Choroid plexus epithelial cell (primary cell): ENCODE measurements around the gene ZNF688.

ENCODE experiments used
- DNase-seq: peaks from one replicate; pipeline ENCODE4 v3.0.0-alpha.2; 2010; ENCODE audit warnings: low read depth
- H3K4me3 ChIP-seq: 2 replicates; pipeline ENCODE4 v1.5.1; 2011; ENCODE audit warnings: low read depth, mild to moderate bottlenecking, control low read depth, low read length, moderate library complexity
- TF ChIP-seq, protein P1 (sequence below): conservative IDR thresholded peaks from 2 replicates; pipeline ENCODE4 v1.5.1; 2011; ENCODE audit warnings: low read depth, mild to moderate bottlenecking, control low read depth, inconsistent platforms, low read length, moderate library complexity

Gene ZNF688

DNA sequence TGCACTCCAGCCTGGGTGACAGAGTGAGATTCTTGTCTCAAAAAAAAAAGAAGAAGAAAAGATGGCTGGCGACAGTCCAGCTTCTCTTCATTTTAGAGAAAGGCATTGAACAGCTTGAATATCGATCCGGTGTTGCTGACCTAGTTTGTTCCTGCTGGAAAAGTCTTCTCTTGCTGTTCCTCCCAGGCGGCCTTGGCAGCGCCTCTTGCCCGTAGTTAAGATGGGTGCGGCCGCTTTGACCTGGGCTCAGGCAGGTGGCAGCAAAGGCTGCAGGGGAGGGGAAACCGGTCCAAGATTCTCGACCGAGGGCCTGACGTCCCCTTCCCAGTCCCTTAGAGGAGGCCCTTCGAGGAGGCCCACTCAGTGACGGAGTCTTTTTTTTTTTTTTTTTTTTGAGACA, 9.5 kb downstream of the ZNF688 start:
- no peak overlapping the region for H3K4me3 ChIP-seq
- DNase-seq = no peak
- TF ChIP-seq, protein P1, sequence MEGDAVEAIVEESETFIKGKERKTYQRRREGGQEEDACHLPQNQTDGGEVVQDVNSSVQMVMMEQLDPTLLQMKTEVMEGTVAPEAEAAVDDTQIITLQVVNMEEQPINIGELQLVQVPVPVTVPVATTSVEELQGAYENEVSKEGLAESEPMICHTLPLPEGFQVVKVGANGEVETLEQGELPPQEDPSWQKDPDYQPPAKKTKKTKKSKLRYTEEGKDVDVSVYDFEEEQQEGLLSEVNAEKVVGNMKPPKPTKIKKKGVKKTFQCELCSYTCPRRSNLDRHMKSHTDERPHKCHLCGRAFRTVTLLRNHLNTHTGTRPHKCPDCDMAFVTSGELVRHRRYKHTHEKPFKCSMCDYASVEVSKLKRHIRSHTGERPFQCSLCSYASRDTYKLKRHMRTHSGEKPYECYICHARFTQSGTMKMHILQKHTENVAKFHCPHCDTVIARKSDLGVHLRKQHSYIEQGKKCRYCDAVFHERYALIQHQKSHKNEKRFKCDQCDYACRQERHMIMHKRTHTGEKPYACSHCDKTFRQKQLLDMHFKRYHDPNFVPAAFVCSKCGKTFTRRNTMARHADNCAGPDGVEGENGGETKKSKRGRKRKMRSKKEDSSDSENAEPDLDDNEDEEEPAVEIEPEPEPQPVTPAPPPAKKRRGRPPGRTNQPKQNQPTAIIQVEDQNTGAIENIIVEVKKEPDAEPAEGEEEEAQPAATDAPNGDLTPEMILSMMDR = no peak

DNA sequence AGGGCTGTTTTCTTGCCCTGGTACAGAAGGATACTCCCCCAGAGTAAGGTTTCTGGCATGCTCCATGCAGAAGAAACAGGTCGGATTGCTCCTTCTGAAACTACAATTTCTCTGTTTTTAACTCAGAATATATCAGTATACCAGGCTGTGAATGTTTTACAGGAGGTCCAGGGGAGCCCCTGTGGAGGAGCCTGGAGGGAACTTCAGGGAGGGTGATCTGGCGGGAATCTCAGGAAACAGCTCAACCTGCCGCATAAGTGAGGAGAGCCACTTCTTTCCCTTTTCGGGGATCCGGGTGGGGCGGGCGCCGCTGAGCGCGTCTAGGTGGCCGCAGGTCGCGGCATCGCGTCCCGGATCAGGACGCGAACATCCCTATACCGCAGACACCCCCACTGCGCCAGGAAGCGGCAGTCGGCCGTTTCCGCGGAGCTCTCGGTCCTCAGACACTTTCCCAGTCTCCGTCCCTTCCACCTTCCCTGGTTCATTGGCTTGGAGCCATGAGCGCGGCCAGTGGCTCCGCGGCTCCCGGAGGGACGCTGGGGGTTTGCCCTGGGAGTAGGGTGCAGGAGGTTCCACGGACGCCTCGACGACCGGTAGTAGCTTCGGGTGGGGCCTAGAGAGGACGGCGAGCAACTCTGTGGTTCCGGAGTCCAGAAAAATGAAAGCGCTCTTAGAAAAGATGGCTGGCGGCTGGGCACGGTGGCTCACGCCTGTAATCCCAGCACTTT, 10.3 kb downstream of the ZNF688 start:
- peak overlapping the region; percentile 53 for H3K4me3 ChIP-seq
- TF ChIP-seq, protein P1 = no peak
- no peak for DNase-seq

DNA sequence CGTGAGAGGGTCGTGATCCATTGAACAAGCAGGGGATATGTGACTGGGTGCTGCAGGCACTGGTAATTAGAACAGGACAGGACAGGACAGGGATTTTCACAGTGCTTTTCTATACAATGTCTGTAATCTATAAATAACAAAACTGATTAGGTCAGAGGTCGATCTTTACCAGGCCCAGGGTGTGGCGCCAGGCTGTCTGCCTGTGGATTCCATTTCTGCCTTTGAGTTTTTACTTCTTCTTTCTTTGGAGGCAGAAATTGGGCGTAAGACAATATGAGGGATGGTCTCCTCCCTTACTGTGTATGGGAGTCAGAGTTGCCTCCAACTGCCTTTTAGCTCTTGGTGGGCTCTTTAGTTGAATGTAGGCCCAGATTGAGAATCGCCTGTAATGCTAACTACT, 11.8 kb downstream of the ZNF688 start:
- TF ChIP-seq, protein P1 = no peak
- no peak overlapping the region for H3K4me3 ChIP-seq
- DNase-seq = no peak

DNA sequence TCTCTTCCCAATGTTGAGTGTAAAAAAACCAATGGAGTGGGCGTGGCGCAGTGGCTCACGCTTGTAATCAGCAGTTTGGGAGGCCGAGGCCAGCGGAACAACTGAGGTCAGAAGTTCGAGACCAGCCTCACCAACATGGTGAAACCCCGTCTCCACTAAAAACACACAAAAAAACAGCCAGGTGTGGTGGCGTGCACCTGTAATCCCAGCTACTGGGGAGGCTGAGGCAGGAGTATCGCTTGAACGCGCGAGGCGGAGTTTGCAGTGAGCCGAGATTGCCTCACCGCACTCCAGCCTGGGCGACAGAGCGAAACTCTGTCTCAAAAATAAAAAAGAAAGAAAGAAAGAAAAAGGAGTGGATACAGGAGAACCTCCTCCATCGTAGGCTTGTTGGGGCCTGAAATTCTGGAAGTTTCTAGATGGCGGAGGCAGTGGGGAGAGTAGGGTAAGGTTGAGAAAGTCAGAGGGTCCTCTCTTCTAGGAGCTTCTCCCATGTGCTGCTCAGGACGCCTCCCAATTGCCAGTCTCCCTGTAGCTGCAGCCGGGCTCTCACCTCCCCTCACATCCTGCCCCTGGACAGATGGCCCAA, 12.6 kb downstream of the ZNF688 start:
- DNase-seq = no peak
- TF ChIP-seq, protein P1 = no peak
- peak overlapping the region; percentile 85 for H3K4me3 ChIP-seq

DNA sequence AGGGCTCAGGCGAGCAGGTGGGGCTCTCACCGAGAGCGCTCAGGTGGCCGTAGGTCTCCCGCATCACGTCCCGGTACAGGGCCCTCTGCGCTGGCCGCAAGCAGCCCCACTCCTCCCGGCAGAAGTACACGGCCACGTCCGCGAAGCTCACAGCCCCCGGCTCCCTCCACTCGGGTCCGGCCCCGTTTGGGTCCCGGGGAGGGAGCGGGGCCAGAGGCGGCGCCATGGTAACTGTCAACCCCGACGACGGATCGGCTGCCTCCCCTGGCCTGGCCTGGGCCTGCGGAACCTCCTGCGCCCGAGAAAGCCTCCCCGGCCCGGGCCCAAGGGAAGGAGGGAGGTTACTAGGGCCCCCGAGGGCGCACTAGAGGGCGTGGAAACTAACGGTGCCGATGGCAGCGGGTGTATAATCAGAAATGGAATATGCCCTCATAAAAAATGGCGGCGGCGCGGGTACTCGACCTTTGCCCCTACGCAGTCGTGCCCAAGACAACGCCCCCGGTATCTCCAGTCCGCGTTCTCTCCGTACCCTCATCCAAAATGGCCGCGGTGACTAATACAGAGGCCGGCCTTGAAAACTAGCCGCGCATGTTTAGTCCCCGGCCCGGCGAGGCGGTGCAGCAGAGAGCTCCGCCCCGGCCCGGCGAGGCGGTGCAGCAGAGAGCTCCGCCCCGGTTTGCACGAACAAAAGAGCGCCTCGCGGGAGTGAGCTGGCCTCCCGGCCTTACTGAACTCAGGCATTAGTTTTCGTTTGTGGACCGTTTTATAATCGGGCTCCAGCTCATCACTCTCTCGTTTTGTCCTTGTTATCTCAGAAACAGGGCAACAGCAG, 13.3 kb downstream of the ZNF688 start, which contains the start of gene ZNF764:
ZNF764 (minus strand) TSS at position 418 of the 832 bp plus-strand sequence; CDS start at position 226, 192 bp downstream.
- DNase-seq = peak; percentile 98
- peak within 1 kb of the TSS; percentile 85 for H3K4me3 ChIP-seq
- TF ChIP-seq, protein P1 = no peak

DNA sequence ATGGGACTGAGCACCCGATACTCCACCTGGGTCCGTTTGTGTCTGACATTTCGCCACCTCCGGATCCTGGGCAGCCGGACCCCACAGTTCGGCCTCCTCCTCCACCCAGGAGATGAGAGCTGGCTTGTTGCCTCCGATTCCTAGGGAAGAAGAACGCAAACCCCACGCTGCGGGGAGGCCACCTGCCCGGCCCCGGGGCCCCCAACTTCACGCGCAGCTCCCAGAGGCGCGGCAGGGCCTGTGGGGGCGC, 13.9 kb downstream of the ZNF688 start:
- DNase-seq = peak; percentile 21
- peak overlapping the region; percentile 85 for H3K4me3 ChIP-seq
- TF ChIP-seq, protein P1 = no peak
